Measurements from ENCODE around the gene PIP4K2B.

DNA sequence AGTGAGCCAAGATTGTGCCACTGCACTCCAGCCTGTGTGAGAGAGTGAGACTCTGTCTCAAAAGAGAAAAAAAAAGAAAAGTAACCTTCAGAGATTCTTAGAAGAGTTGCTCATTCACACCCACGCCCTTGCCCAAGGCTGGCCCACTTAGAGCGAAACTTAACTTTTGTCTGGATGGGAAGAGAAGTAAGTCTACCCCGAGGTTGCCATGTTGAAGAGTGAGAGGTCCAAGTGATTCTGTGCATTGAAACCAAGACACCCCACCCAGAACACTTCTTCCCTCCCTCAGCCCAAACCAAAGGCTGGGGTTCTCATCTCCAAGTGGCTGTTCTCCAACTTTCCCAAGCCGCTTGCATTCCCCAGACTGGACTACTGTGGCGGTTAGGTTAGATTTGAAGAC is 71.6 kb downstream of the PIP4K2B start:
- TF ChIP-seq POLR2A (IDR thresholded peaks at IDR 0.05), result no peak
- TF ChIP-seq, protein P1, sequence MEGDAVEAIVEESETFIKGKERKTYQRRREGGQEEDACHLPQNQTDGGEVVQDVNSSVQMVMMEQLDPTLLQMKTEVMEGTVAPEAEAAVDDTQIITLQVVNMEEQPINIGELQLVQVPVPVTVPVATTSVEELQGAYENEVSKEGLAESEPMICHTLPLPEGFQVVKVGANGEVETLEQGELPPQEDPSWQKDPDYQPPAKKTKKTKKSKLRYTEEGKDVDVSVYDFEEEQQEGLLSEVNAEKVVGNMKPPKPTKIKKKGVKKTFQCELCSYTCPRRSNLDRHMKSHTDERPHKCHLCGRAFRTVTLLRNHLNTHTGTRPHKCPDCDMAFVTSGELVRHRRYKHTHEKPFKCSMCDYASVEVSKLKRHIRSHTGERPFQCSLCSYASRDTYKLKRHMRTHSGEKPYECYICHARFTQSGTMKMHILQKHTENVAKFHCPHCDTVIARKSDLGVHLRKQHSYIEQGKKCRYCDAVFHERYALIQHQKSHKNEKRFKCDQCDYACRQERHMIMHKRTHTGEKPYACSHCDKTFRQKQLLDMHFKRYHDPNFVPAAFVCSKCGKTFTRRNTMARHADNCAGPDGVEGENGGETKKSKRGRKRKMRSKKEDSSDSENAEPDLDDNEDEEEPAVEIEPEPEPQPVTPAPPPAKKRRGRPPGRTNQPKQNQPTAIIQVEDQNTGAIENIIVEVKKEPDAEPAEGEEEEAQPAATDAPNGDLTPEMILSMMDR (IDR thresholded peaks at IDR 0.05), result no peak

Data from body of pancreas (tissue), 4 donors.